ENCODE measurements around the gene BIRC5. TPM values are rescaled to one million over a fixed set of nuclear protein-coding genes. Genes with fewer than 3 reads are reported as not detected.

BIRC5 gene
- total RNA-seq, 1 donor = 31.8 TPM

DNA sequence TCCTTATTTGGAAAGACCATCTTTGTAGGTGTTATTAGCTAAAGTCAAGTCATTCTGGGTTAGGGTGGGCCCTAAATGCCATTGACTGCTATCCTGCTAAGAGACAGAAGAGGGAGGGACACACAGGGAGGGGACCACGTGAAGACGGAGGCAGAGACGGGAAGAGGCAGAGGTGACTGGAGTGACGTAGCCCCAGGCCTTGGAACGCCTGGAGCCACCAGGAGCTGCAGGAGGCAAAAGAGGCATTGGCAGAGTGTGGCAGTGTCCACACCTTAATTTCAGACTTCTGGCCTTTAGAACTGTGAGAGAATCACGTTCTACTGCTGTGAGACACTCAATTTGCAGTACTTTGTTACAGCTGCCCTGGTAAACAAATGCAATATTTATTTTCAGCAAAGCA, 13.6 kb upstream of the BIRC5 start:
- DNase-seq (ENCODE audit: low read depth) = no peak
- TF ChIP-seq, protein P1, sequence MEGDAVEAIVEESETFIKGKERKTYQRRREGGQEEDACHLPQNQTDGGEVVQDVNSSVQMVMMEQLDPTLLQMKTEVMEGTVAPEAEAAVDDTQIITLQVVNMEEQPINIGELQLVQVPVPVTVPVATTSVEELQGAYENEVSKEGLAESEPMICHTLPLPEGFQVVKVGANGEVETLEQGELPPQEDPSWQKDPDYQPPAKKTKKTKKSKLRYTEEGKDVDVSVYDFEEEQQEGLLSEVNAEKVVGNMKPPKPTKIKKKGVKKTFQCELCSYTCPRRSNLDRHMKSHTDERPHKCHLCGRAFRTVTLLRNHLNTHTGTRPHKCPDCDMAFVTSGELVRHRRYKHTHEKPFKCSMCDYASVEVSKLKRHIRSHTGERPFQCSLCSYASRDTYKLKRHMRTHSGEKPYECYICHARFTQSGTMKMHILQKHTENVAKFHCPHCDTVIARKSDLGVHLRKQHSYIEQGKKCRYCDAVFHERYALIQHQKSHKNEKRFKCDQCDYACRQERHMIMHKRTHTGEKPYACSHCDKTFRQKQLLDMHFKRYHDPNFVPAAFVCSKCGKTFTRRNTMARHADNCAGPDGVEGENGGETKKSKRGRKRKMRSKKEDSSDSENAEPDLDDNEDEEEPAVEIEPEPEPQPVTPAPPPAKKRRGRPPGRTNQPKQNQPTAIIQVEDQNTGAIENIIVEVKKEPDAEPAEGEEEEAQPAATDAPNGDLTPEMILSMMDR (IDR thresholded peaks at IDR 0.05; ENCODE audit: insufficient read depth, low read length) = no peak
- H3K4me3 ChIP-seq (ENCODE audit: low read depth, low read length) = no peak overlapping the region

DNA sequence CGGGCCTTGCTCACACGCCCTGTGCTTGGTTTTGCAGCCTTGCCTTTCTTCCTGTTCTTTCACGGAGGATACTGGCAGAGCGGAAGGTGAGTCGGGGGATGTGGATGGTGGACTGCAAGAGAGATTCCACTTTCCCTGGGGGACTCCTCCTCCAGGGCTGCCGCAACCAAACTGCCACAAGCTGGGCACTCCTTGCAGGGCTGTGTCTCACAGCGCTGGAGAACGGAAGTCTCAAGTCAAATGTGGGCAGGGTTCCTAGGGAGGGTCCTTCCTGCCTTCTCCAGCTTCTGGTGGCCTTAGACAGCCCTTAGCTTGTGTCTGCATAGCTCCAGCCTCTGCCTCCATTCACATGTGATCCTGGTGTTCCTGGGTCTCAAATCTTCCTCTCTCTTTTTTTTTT, 11.4 kb upstream of the BIRC5 start:
- TF ChIP-seq, protein P1 (IDR thresholded peaks at IDR 0.05; ENCODE audit: insufficient read depth, low read length) = no peak
- no peak for DNase-seq (ENCODE audit: low read depth)
- no peak overlapping the region for H3K4me3 ChIP-seq (ENCODE audit: low read depth, low read length)

DNA sequence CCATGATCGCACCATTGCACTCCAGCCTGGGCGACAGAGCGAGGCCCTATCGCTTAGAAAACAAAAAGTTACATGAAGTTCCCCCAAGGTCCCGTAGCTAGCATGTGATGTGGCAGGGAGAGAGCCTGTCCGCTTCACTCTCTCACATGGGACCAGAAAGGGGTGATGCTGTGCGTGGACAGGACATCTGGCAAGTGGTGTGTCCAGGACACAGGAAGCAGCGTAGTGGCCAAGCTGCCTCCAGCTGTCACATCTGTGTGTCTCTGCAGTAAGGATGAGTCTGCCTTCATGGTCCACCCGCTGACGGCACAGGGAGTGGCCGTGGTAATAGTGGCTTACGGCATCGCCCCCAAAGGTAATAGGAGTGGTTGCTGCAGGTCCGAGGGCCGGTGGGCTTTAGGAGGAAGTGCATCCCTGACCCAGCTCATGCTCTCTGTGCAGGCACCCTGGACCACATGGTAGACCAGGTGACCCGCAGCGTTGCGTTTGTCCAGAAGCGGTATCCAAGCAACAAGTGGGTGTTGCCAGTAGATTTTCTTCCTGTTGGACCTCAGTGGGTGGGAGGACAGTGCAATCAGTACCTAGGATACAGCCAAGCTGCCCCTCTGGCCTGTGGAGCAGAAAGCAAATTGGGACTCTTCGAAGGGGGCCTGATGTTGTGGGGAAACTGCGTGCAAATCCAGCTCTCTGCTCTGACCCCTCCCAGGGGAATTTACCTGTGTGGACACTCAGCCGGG, 9.5 kb upstream of the BIRC5 start:
- TF ChIP-seq, protein P1 (IDR thresholded peaks at IDR 0.05; ENCODE audit: insufficient read depth, low read length) = no peak
- DNase-seq (ENCODE audit: low read depth) = no peak
- H3K4me3 ChIP-seq (ENCODE audit: low read depth, low read length) = no peak overlapping the region

DNA sequence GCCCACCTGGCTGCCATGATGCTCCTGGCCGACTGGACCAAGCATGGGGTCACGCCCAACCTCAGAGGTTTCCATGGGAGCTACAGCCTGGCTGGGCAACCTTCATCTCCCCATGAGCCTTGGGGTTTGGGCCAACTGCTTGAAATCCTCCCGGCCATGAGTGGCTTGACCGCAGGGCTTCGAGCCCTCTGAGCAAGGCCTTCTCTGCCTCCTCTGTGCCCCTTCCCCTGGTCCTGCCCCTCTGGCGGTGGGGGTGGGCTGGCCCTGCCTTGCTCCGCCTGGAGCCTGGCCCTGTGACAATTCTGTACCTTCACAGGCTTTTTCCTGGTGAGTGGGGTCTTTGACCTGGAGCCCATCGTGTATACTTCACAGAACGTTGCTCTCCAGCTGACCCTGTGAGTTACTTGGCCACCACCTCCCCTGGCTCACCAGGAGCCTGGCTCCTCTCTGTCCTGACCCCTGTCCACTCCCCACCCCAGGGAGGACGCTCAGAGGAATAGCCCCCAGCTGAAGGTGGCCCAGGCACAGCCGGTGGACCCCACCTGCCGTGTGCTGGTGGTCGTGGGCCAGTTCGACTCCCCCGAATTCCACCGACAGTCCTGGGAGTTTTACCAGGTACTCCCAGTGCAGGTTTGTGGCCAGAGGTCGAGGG, 8.8 kb upstream of the BIRC5 start:
- H3K4me3 ChIP-seq (ENCODE audit: low read depth, low read length) = no peak overlapping the region
- no peak for DNase-seq (ENCODE audit: low read depth)
- TF ChIP-seq, protein P1 (IDR thresholded peaks at IDR 0.05; ENCODE audit: insufficient read depth, low read length) = no peak

DNA sequence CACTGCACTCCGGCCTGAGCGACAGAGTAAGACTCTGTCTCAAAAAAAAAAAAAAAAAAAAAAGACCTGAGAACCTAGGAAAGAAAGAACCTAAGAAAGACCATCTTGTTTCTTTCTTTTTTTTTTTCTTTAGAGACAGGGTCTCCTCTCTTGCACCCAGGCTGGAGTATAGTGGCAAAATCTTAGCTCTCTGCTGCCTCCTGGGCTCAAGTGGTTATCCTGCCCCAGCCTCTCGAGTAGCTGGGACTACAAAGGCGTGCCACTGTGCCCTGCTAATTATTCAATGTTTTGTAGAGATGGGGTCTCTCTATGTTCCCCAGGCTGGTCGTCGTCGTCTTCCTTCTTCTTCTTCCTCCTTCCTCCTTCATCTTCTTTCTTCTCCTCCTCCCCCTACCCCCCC, 7.8 kb upstream of the BIRC5 start:
- no peak for DNase-seq (ENCODE audit: low read depth)
- TF ChIP-seq, protein P1 (IDR thresholded peaks at IDR 0.05; ENCODE audit: insufficient read depth, low read length) = no peak
- H3K4me3 ChIP-seq (ENCODE audit: low read depth, low read length) = no peak overlapping the region

DNA sequence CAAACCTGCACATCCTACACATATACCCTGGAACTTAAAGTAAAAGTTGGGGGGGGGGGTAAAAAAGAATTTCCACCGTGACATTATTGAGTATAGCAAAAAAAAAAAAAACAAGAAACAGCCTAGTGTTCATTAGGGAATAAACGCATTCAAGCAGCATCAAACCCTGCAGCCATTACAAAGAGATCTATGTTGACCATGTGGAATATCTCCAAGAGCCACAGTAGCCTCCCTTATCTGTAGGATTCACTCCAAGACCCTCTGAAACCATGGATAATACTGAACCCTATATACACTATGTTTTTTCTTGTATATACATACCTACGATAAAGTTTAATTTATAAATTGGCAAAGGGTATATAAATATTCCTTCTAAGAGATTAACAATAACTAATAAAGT, 5.6 kb upstream of the BIRC5 start:
- H3K4me3 ChIP-seq (ENCODE audit: low read depth, low read length) = no peak overlapping the region
- no peak for DNase-seq (ENCODE audit: low read depth)

More for the DNA sequence above, 5.6 kb upstream of the BIRC5 start:
- TF ChIP-seq, protein P1 (IDR thresholded peaks at IDR 0.05; ENCODE audit: insufficient read depth, low read length) = no peak

All from fibroblast of the aortic adventitia (primary cell).